CD1c-positive myeloid dendritic cell (primary cell): Measurements from ENCODE around the gene DTNB.
"Not testable (repeated sequence)": the region's sequence is repeated elsewhere in the genome, so short reads cannot be mapped to it uniquely, and the experiment has no call there.

Source experiments
- DNase-seq: peaks from one replicate; pipeline ENCODE4 v3.0.0-alpha.2; 2016; ENCODE audit errors: extremely low spot score

The DTNB gene

GRCh38 chr2:25420820-25421237, 252.5 kb downstream of the DTNB start:
- DNase-seq, result peak; percentile 48

- peak; percentile 57 for DNase-seq
These were observed 253.6 kb downstream of the DTNB start for GRCh38 chr2:25419678-25420242.

GRCh38 chr2:25418944-25419677, 254.3 kb downstream of the DTNB start:
- DNase-seq, result no peak

GRCh38 chr2:25417715-25418369, 255.5 kb downstream of the DTNB start:
- no peak for DNase-seq

GRCh38 chr2:25416674-25417073, 256.7 kb downstream of the DTNB start:
- DNase-seq, result no peak

GRCh38 chr2:25414781-25415180, 258.6 kb downstream of the DTNB start:
- DNase-seq, result no peak

- not testable (repeated sequence) for DNase-seq
These were observed 260.0 kb downstream of the DTNB start for GRCh38 chr2:25413409-25413808.

- no peak for DNase-seq
These were observed 261.6 kb downstream of the DTNB start for GRCh38 chr2:25411753-25412152.

- DNase-seq, result no peak
These were observed 262.1 kb downstream of the DTNB start for GRCh38 chr2:25411281-25411680.

- no peak for DNase-seq
These were observed 263.0 kb downstream of the DTNB start for GRCh38 chr2:25410370-25410769.

GRCh38 chr2:25409468-25409867, 263.9 kb downstream of the DTNB start:
- peak; percentile 25 for DNase-seq

- DNase-seq, result no peak
These were observed 264.3 kb downstream of the DTNB start for GRCh38 chr2:25409044-25409443.

GRCh38 chr2:25405611-25406295, 267.6 kb downstream of the DTNB start:
- DNase-seq, result no peak

GRCh38 chr2:25403120-25403760, 270.1 kb downstream of the DTNB start:
- not testable (repeated sequence) for DNase-seq

GRCh38 chr2:25402477-25402876, 270.9 kb downstream of the DTNB start:
- DNase-seq, result no peak

- DNase-seq, result no peak
These were observed 271.9 kb downstream of the DTNB start for GRCh38 chr2:25401307-25402026.

GRCh38 chr2:25400576-25401216, 272.7 kb downstream of the DTNB start:
- DNase-seq, result no peak

- no peak for DNase-seq
These were observed 273.2 kb downstream of the DTNB start for GRCh38 chr2:25400169-25400568.

GRCh38 chr2:25398534-25398933, 274.8 kb downstream of the DTNB start:
- no peak for DNase-seq

GRCh38 chr2:25397777-25398176, 275.6 kb downstream of the DTNB start:
- no peak for DNase-seq

GRCh38 chr2:25389161-25389560, 284.2 kb downstream of the DTNB start:
- no peak for DNase-seq
